Caco-2 (cell line): ENCODE measurements around the gene EIF3A. TPM values are rescaled to one million over a fixed set of nuclear protein-coding genes. Genes with fewer than 3 reads are reported as not detected.

Experiments used
- BruUV-seq: library from RNA; stranded (reverse); fragments of 400-500 nt; replicated peaks from 2 replicates; lab custom pipeline; 2021; lab: Mats Ljungman, UMichigan
- CTCF ChIA-PET: fragments of 300-600 bp; sonication (Branson Sonifier 250); formaldehyde crosslinking; loops from one replicate; lab custom pipeline; 2022; ENCODE audit warnings: antibody characterized with exemption; lab: Charles Lee
- POLR2A ChIA-PET: fragments of 300-600 bp; sonication (Branson Sonifier 250); formaldehyde crosslinking; loops from one replicate; lab custom pipeline; 2022; ENCODE audit warnings: antibody characterized with exemption; lab: Charles Lee
- DNase-seq, 2 experiments: peaks; one replicate each; pipeline versions ENCODE4 v3.0.0 to v3.0.0-alpha.2; 2020 to 2022
- H3K27me3 ChIP-seq: replicated peaks from 2 replicates; pipeline ENCODE4 v1.6.0; 2011; ENCODE audit warnings: low read length; ENCODE audit not compliant: control insufficient read depth, insufficient read depth
- H3K36me3 ChIP-seq: 2 replicates; pipeline ENCODE4 v1.5.1; 2011; ENCODE audit warnings: low read length; ENCODE audit not compliant: control insufficient read depth, insufficient read depth
- H3K4me1 ChIP-seq: fragments of 250-450 bp; sonication (Bioruptor Pico); 2 replicates; pipeline ENCODE4 v1.5.1; 2020; ENCODE audit warnings: mild to moderate bottlenecking
- H3K4me3 ChIP-seq: 2 replicates; pipeline ENCODE4 v1.5.1; 2011; ENCODE audit warnings: low read depth, mild to moderate bottlenecking, control low read depth, low read length
- H3K9me3 ChIP-seq: fragments of 250-450 bp; sonication (Bioruptor Pico); 2 replicates; pipeline ENCODE4 v1.5.1; 2020; ENCODE audit warnings: mild to moderate bottlenecking, moderate library complexity
- H3K27ac Mint-ChIP-seq: one replicate; pipeline ENCODE4 v1.8.0; 2022; ENCODE audit warnings: mixed read lengths; ENCODE audit not compliant: unreplicated experiment
- H3K27me3 Mint-ChIP-seq: one replicate; pipeline ENCODE4 v1.8.0; 2022; ENCODE audit warnings: mixed read lengths; ENCODE audit not compliant: insufficient read depth, unreplicated experiment
- H3K36me3 Mint-ChIP-seq: one replicate; pipeline ENCODE4 v1.8.0; 2022; ENCODE audit warnings: mild to moderate bottlenecking, mixed read lengths; ENCODE audit not compliant: insufficient read depth, unreplicated experiment
- H3K4me1 Mint-ChIP-seq: one replicate; pipeline ENCODE4 v1.8.0; 2022; ENCODE audit warnings: low read depth, mixed read lengths; ENCODE audit not compliant: unreplicated experiment
- H3K4me3 Mint-ChIP-seq: one replicate; pipeline ENCODE4 v1.8.0; 2022; ENCODE audit warnings: mild to moderate bottlenecking, moderate library complexity, mixed read lengths; ENCODE audit not compliant: unreplicated experiment
- H3K9me3 Mint-ChIP-seq: one replicate; pipeline ENCODE4 v1.8.0; 2022; ENCODE audit warnings: mixed read lengths; ENCODE audit not compliant: unreplicated experiment
- intact Hi-C: fragments of 100-400 bp; cut with micrococcal nuclease; formaldehyde crosslinking; loops from one replicate; pipeline ENCODE4 v1.10.0; 2022; ENCODE audit not compliant: unreplicated experiment
- total RNA-seq: library from RNA; stranded (reverse); gene quantifications from 2 replicates; pipeline ENCODE4 v1.2.3, GENCODE V29; 2022
- TF ChIP-seq, protein P1 (sequence below), 2 experiments: fragments of 200-600 bp in 1 of 2; IDR thresholded peaks; 1 replicate in 1 of 2; 2 replicates in 1 of 2; pipeline versions ENCODE4 v1.5.1 to v1.8.0; 2011 to 2022; ENCODE audit warnings: antibody characterized with exemption in 1 of 2, control low read depth in 1 of 2, inconsistent platforms in 1 of 2, low read depth in 1 of 2, low read length in 1 of 2, mild to moderate bottlenecking in 1 of 2, moderate library complexity in 1 of 2; ENCODE audit not compliant: insufficient read depth in 1 of 2, severe bottlenecking in 1 of 2, unreplicated experiment in 1 of 2

Gene EIF3A
- total RNA-seq, 1 experiment from 2014 or later: 146 TPM

DNA sequence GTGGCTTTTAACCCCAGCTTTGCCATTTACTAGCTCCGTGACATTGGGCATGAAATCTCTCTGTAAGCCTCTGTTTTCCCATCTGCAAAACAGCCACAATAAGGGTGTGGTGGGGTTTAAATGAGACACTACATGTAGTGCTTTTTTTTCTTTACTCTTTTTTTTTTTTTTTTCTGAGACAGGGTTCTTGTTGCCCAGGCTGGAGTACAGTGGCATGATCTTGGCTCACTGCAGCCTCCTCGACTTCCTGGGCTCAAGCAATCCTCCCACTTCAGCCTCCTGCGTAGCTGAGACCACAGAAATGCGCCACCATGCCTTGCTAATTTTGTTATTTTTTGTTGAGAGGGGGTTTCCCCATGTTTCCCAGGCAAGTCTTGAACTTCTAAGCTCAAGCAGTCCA, 15.0 kb upstream of the EIF3A start:
- no TSS peak for BruUV-seq
- ChIA-PET POLR2A (no interaction called here), CTCF (interaction anchor here (0.7 kb wide), 1 partner anchor 18 kb away, joined by 4 read pairs; no protein-coding TSS in a partner anchor)

DNA sequence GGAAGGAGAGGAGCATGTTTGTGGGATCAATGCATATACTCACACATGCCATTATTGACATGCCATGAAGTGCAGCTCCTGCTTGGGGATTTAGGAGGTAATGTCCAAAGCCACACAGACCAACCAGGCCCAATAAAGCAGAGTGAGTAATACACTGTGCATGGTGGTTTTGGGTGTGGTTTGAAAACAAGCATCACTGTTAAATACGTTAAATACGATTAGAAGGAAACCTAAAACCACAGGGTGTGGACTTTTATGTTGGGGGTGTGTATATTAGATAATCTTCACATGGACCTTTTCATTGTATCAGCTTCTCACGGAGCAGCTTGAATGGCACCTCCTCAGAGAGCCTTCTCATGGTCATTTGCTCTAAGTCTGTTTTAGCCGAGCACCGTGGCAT, 10.4 kb upstream of the EIF3A start:
- Mint-ChIP-seq H3K9me3 (no peaks in the 10 kb centered on the region), H3K27me3 (no peaks in the 10 kb centered on the region), H3K27ac (no peak overlapping the region), H3K36me3 (no peaks in the 10 kb centered on the region), H3K4me3 (no peak overlapping the region), H3K4me1 (peaks cover 7% of the 10 kb centered on the region)
- TF ChIP-seq, protein P1, sequence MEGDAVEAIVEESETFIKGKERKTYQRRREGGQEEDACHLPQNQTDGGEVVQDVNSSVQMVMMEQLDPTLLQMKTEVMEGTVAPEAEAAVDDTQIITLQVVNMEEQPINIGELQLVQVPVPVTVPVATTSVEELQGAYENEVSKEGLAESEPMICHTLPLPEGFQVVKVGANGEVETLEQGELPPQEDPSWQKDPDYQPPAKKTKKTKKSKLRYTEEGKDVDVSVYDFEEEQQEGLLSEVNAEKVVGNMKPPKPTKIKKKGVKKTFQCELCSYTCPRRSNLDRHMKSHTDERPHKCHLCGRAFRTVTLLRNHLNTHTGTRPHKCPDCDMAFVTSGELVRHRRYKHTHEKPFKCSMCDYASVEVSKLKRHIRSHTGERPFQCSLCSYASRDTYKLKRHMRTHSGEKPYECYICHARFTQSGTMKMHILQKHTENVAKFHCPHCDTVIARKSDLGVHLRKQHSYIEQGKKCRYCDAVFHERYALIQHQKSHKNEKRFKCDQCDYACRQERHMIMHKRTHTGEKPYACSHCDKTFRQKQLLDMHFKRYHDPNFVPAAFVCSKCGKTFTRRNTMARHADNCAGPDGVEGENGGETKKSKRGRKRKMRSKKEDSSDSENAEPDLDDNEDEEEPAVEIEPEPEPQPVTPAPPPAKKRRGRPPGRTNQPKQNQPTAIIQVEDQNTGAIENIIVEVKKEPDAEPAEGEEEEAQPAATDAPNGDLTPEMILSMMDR (IDR thresholded peaks at IDR 0.05; ENCODE audit: insufficient read depth in 1 of 2, low read depth in 1 of 2, low read length in 1 of 2, severe bottlenecking in 1 of 2, unreplicated experiment in 1 of 2): no peak
- no peak overlapping the region for H3K4me3 ChIP-seq
- H3K27me3 ChIP-seq: no peaks in the 10 kb centered on the region
- POLR2A ChIA-PET: no interaction called here
- no peaks in the 10 kb centered on the region for H3K9me3 ChIP-seq
- no peaks in the 10 kb centered on the region for H3K36me3 ChIP-seq
- 0 out of 2 replicates have a peak, but pooled peaks cover 3% of the 10 kb centered on the region for H3K4me1 ChIP-seq
- intact Hi-C loops: no loop called here
- DNase-seq: no peak
- CTCF ChIA-PET: no interaction called here
- no TSS peak for BruUV-seq

More for the DNA sequence above, 15.0 kb upstream of the EIF3A start:
- Histone ChIP-seq H3K9me3 (no peaks in the 10 kb centered on the region), H3K27me3 (no peaks in the 10 kb centered on the region), H3K36me3 (no peaks in the 10 kb centered on the region), H3K4me1 (0 out of 2 replicates have a peak, but pooled peaks cover 3% of the 10 kb centered on the region), H3K4me3 (no peak overlapping the region)
- H3K9me3 Mint-ChIP-seq: no peaks in the 10 kb centered on the region
- no peak overlapping the region for H3K27ac Mint-ChIP-seq
- TF ChIP-seq, protein P1 (IDR thresholded peaks at IDR 0.05; ENCODE audit: insufficient read depth in 1 of 2, low read depth in 1 of 2, low read length in 1 of 2, severe bottlenecking in 1 of 2, unreplicated experiment in 1 of 2): no peak
- no peak overlapping the region for H3K4me3 Mint-ChIP-seq
- peaks cover 7% of the 10 kb centered on the region for H3K4me1 Mint-ChIP-seq
- intact Hi-C loops: no loop called here
- no peaks in the 10 kb centered on the region for H3K36me3 Mint-ChIP-seq
- no peaks in the 10 kb centered on the region for H3K27me3 Mint-ChIP-seq
- no peak for DNase-seq

DNA sequence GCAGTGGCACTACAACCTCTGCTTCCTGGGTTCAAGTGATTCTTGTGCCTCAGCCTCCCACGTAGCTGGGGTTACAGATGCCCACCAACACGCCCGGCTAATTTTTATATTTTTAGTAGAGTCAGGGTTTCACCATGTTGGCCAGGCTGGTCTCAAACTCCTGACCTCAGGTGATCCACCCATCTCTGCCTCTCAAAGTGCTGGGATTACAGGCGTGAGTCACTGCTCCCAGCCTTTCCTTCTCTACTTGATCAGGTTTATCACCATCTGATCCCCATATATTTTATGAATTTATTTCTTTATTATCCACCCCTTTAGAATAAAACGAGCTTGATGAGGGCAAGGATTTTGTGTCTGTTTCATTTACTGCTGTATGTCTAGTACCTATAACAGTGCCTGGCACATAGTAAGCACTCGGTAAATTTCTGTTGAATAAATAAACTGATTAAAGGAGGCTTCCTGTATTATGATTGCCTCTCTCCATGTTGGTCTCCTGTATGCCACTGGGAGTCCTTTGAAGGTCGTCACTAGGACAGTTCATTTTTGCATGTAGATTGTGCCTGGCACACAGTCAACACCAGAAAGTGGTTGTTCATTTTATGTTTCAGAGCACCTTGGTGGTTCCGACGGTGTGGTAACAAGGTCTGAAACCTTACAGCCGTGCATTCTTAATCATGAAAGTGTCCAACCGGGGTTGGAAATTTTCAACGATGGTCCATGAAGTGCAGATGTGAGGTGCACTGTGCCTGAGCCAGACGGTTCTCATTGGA, 9.6 kb upstream of the EIF3A start:
- DNase-seq: no peak
- CTCF ChIA-PET: no interaction called here
- intact Hi-C loops: no loop called here
- H3K36me3 ChIP-seq: no peaks in the 10 kb centered on the region
- no peaks in the 10 kb centered on the region for H3K27me3 ChIP-seq
- no peak overlapping the region for H3K4me3 ChIP-seq
- no peaks in the 10 kb centered on the region for H3K9me3 ChIP-seq
- H3K27ac Mint-ChIP-seq: no peak overlapping the region
- no peaks in the 10 kb centered on the region for H3K36me3 Mint-ChIP-seq
- H3K4me1 ChIP-seq: 0 out of 2 replicates have a peak, but pooled peaks cover 3% of the 10 kb centered on the region
- BruUV-seq: no TSS peak
- POLR2A ChIA-PET: no interaction called here
- TF ChIP-seq, protein P1 (IDR thresholded peaks at IDR 0.05; ENCODE audit: insufficient read depth in 1 of 2, low read depth in 1 of 2, low read length in 1 of 2, severe bottlenecking in 1 of 2, unreplicated experiment in 1 of 2): no peak
- H3K27me3 Mint-ChIP-seq: no peaks in the 10 kb centered on the region
- peaks cover 7% of the 10 kb centered on the region for H3K4me1 Mint-ChIP-seq
- H3K4me3 Mint-ChIP-seq: no peak overlapping the region
- no peaks in the 10 kb centered on the region for H3K9me3 Mint-ChIP-seq
